Measurements from ENCODE around the gene TDP2.

Gene TDP2

DNA sequence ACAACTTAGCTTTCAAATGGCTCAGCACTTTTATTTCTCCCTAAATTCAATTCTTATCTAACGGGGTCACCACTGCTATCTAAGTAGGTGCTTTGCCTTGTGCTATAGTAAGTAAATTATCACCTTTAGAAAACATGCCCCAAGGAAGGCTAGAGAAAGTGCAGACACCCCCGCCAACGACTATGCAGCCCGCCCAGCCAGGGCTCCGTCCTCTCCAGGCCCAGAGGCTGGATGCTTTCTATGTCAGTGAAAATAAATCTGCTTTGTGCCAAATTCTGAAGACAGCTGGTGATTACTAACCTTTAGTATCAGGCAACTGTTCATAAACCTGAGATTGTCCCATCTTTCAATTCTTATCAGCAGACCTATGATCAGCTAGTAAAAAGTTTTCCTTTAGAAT is 35.0 kb downstream of the TDP2 start:
- H3F3A ChIP-seq (ENCODE audit: low read depth): no peaks in the 10 kb centered on the region
- no peak overlapping the region for H3K4me2 ChIP-seq (ENCODE audit: low read depth, low read length, poor library complexity, severe bottlenecking)
- H3K9me3 ChIP-seq (ENCODE audit: insufficient read depth, low read depth, low read length): no peaks in the 10 kb centered on the region
- H3K36me3 ChIP-seq (ENCODE audit: insufficient read depth, low read length): no peaks in the 10 kb centered on the region
- no peak for TF ChIP-seq EZH2phosphoT487 (IDR thresholded peaks at IDR 0.05; ENCODE audit: borderline replicate concordance)
- TF ChIP-seq CTCF (conservative IDR thresholded peaks at IDR 0.05; ENCODE audit: low read length): no peak
- no peaks in the 10 kb centered on the region for H4K20me1 ChIP-seq (ENCODE audit: insufficient read depth, low read length, poor library complexity, severe bottlenecking)
- peaks cover 8% of the 10 kb centered on the region for H3K27me3 ChIP-seq (ENCODE audit: insufficient read depth, low read length, poor library complexity, severe bottlenecking)
- H3K79me2 ChIP-seq (ENCODE audit: insufficient read depth, low read length): no peaks in the 10 kb centered on the region
- no peaks in the 10 kb centered on the region for H3K4me1 ChIP-seq (ENCODE audit: insufficient read depth, low read length, poor library complexity, severe bottlenecking)
- no peak overlapping the region for H2AFZ ChIP-seq (ENCODE audit: low read length)
- H3K4me3 ChIP-seq (ENCODE audit: low read length, poor library complexity, severe bottlenecking): no peak overlapping the region
- no peaks in the 10 kb centered on the region for H3K9me2 ChIP-seq (replicated peaks; ENCODE audit: low read depth, low read length)
- H3K9ac ChIP-seq (ENCODE audit: low read depth, low read length, poor library complexity, severe bottlenecking): no peak overlapping the region

DNA sequence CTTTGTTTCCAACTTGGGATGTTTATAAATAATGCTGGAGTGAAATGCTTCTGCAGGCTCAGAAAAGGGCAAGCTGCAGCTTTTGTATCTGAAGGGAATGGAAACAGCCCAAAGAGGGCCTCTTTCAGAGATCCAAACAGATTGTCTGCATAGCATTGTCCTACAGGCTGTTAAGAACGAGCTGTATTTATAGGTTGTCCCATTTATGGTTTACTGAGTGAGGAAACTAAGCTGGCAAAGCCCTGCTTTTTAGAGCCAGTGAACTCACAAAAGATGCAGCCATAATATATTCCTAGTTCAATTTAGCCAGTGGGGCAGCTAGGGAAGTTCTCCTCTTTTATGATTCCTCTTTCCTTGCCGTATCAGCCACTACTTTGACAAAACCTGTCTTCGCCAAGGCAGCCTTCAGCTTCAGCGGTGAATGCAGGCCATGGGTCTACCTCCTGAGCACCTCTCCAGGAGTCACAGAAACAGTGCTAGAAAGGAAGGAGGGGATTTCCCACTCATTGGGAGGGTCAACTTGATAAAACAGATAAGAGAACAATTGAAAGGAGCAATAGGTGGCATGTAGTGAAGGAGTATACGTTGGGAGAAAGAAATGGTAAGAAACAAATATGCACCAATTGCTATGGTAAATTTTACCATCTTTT is 35.7 kb downstream of the TDP2 start:
- TF ChIP-seq CTCF (conservative IDR thresholded peaks at IDR 0.05; ENCODE audit: low read length): no peak
- TF ChIP-seq EZH2phosphoT487 (IDR thresholded peaks at IDR 0.05; ENCODE audit: borderline replicate concordance): no peak
- no peak overlapping the region for H2AFZ ChIP-seq (ENCODE audit: low read length)
- H3K4me3 ChIP-seq (ENCODE audit: low read length, poor library complexity, severe bottlenecking): no peak overlapping the region
- H3K79me2 ChIP-seq (ENCODE audit: insufficient read depth, low read length): no peaks in the 10 kb centered on the region
- H3K9me2 ChIP-seq (replicated peaks; ENCODE audit: low read depth, low read length): no peaks in the 10 kb centered on the region
- H3F3A ChIP-seq (ENCODE audit: low read depth): no peaks in the 10 kb centered on the region
- H3K4me1 ChIP-seq (ENCODE audit: insufficient read depth, low read length, poor library complexity, severe bottlenecking): no peaks in the 10 kb centered on the region
- H4K20me1 ChIP-seq (ENCODE audit: insufficient read depth, low read length, poor library complexity, severe bottlenecking): no peaks in the 10 kb centered on the region
- H3K9ac ChIP-seq (ENCODE audit: low read depth, low read length, poor library complexity, severe bottlenecking): no peak overlapping the region
- peaks cover 6% of the 10 kb centered on the region for H3K27me3 ChIP-seq (ENCODE audit: insufficient read depth, low read length, poor library complexity, severe bottlenecking)
- H3K9me3 ChIP-seq (ENCODE audit: insufficient read depth, low read depth, low read length): no peaks in the 10 kb centered on the region
- H3K4me2 ChIP-seq (ENCODE audit: low read depth, low read length, poor library complexity, severe bottlenecking): no peak overlapping the region
- H3K36me3 ChIP-seq (ENCODE audit: insufficient read depth, low read length): no peaks in the 10 kb centered on the region

DNA sequence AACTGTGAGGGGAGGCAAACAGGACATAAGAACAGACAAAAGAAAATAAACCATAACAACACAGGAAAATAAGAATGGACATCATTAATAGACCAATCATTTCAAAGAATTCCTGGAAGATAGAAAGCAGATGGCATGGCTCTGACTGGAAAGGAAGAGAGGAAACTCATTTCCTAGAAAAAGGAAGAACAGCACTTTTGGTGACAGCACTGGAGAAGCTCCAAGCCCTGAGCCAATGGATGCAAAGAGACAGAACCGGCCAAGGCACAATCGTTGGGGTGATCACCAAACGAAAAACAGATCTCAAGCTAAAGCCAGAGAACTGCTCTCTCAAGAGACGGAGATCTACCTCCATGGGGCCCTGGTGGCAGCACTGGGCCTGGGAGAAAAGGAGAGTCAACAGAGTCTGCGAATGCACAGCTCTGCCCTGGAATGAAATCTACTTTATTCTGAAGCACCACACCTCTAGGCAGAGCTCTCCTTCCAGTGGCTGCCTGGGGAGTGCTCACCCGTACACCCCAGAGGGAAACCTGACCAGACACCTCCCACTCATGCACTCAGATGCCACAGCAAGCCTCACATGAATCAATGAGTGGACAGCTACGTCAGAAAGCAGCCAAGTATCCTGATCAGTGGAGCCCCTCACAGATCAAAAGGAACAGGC is 44.9 kb downstream of the TDP2 start:
- no peak overlapping the region for H2AFZ ChIP-seq (ENCODE audit: low read length)
- no peaks in the 10 kb centered on the region for H4K20me1 ChIP-seq (ENCODE audit: insufficient read depth, low read length, poor library complexity, severe bottlenecking)

More for the DNA sequence above, 44.9 kb downstream of the TDP2 start:
- H3K79me2 ChIP-seq (ENCODE audit: insufficient read depth, low read length): no peaks in the 10 kb centered on the region
- no peaks in the 10 kb centered on the region for H3F3A ChIP-seq (ENCODE audit: low read depth)
- TF ChIP-seq CTCF (conservative IDR thresholded peaks at IDR 0.05; ENCODE audit: low read length) (no peak), EZH2phosphoT487 (IDR thresholded peaks at IDR 0.05; ENCODE audit: borderline replicate concordance) (no peak)
- no peak overlapping the region for H3K4me2 ChIP-seq (ENCODE audit: low read depth, low read length, poor library complexity, severe bottlenecking)
- no peaks in the 10 kb centered on the region for H3K36me3 ChIP-seq (ENCODE audit: insufficient read depth, low read length)
- no peak overlapping the region for H3K4me3 ChIP-seq (ENCODE audit: low read length, poor library complexity, severe bottlenecking)
- H3K27me3 ChIP-seq (ENCODE audit: insufficient read depth, low read length, poor library complexity, severe bottlenecking): no peaks in the 10 kb centered on the region
- H3K9ac ChIP-seq (ENCODE audit: low read depth, low read length, poor library complexity, severe bottlenecking): no peak overlapping the region
- H3K9me3 ChIP-seq (ENCODE audit: insufficient read depth, low read depth, low read length): no peaks in the 10 kb centered on the region
- no peaks in the 10 kb centered on the region for H3K9me2 ChIP-seq (replicated peaks; ENCODE audit: low read depth, low read length)
- no peaks in the 10 kb centered on the region for H3K4me1 ChIP-seq (ENCODE audit: insufficient read depth, low read length, poor library complexity, severe bottlenecking)
